ENCODE results near the gene TIGAR.

Gene TIGAR

DNA sequence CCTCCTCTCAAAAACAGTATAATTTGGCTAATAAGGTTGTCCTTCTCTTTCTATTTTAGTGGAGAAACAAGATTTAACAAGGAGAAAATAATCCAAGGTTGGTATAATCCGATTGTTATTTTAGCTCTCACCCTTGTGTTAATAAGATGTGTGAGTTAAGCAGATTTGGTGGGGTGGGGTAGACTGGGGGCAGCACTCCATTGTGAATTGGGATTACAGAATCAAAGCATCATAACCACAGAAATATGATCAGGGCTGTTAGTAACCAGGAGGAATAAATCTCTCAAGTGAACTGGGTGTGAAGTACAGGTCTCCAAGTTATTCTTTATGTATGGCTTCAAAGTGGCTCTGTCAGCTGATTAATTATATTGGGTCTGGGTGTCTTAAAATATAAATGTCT lies 10.2 kb downstream of the TIGAR start:
- in situ Hi-C loops (cut with MboI; ENCODE audit: low sequenced_read_pairs, unreplicated experiment), result no loop called here
- DNase-seq (ENCODE audit: low spot score), result no peak
- TF ChIP-seq, protein P1, sequence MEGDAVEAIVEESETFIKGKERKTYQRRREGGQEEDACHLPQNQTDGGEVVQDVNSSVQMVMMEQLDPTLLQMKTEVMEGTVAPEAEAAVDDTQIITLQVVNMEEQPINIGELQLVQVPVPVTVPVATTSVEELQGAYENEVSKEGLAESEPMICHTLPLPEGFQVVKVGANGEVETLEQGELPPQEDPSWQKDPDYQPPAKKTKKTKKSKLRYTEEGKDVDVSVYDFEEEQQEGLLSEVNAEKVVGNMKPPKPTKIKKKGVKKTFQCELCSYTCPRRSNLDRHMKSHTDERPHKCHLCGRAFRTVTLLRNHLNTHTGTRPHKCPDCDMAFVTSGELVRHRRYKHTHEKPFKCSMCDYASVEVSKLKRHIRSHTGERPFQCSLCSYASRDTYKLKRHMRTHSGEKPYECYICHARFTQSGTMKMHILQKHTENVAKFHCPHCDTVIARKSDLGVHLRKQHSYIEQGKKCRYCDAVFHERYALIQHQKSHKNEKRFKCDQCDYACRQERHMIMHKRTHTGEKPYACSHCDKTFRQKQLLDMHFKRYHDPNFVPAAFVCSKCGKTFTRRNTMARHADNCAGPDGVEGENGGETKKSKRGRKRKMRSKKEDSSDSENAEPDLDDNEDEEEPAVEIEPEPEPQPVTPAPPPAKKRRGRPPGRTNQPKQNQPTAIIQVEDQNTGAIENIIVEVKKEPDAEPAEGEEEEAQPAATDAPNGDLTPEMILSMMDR (IDR thresholded peaks at IDR 0.05; ENCODE audit: borderline replicate concordance, control extremely low read depth, extremely low read depth, insufficient read depth, missing control alignments), result no peak

GRCh38 chr12:4331842-4332241 lies 10.8 kb downstream of the TIGAR start:
- TF ChIP-seq, protein P1 (IDR thresholded peaks at IDR 0.05; ENCODE audit: borderline replicate concordance, control extremely low read depth, extremely low read depth, insufficient read depth, missing control alignments), result no peak
- in situ Hi-C loops (cut with MboI; ENCODE audit: low sequenced_read_pairs, unreplicated experiment), result no loop called here
- DNase-seq (ENCODE audit: low spot score), result no peak

- no peak for DNase-seq (ENCODE audit: low spot score)
- TF ChIP-seq, protein P1 (IDR thresholded peaks at IDR 0.05; ENCODE audit: borderline replicate concordance, control extremely low read depth, extremely low read depth, insufficient read depth, missing control alignments), result no peak
- in situ Hi-C loops (cut with MboI; ENCODE audit: low sequenced_read_pairs, unreplicated experiment), result no loop called here
Observed at GRCh38 chr12:4346931-4347330, 25.9 kb downstream of the TIGAR start.

- no peak for DNase-seq (ENCODE audit: low spot score)
- TF ChIP-seq, protein P1 (IDR thresholded peaks at IDR 0.05; ENCODE audit: borderline replicate concordance, control extremely low read depth, extremely low read depth, insufficient read depth, missing control alignments), result peak; percentile 19
Observed at GRCh38 chr12:4353785-4354208, 32.8 kb downstream of the TIGAR start.

DNA sequence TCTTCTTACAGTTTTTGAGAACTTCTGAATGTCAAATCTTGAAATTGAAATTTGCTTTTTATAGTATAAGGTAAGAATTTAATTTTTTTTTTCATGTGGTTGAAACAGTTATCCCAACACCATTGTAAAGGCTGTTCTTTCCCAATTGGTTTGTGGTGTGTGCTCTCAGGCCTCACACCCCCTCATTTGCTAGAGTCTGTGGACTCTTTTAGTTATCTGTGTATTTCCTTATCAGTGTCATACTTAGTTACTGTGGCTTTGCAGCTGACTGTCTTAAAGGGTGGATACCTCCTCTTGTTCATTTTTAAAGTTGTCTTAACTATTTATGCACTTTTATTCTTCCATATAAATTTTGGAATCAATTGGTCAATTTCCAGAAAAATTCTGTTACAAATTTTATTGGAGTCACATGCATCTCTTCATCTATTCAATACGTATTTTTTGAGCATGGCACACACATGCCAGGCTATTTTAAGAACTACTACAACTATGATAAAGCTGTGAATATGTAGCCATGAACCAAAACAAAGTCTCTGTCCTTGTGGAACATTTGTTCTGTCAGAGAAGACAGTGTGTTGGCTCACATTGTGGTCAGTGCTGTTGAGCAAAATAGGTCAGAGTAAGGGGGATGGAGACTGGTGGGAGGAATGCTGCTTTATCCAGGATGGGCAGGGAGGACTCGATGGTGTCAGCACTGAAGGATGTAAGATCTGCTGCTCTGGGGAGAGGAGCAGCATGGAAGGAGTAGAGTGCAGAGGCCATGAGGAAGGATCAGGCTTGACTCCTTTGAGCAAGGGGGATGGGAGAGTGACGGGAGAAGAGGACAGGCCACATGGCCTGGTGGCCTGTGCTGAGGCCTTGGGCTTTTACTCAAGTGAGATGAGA lies 34.4 kb downstream of the TIGAR start:
- DNase-seq (ENCODE audit: low spot score), result no peak
- TF ChIP-seq, protein P1 (IDR thresholded peaks at IDR 0.05; ENCODE audit: borderline replicate concordance, control extremely low read depth, extremely low read depth, insufficient read depth, missing control alignments), result no peak
- in situ Hi-C loops (cut with MboI; ENCODE audit: low sequenced_read_pairs, unreplicated experiment), result no loop called here

More at GRCh38 chr12:4353785-4354208, 32.8 kb downstream of the TIGAR start:
- in situ Hi-C loops (cut with MboI; ENCODE audit: low sequenced_read_pairs, unreplicated experiment), result no loop called here

- in situ Hi-C loops (cut with MboI; ENCODE audit: low sequenced_read_pairs, unreplicated experiment), result no loop called here
- peak; percentile 48 for DNase-seq (ENCODE audit: low spot score)
- TF ChIP-seq, protein P1 (IDR thresholded peaks at IDR 0.05; ENCODE audit: borderline replicate concordance, control extremely low read depth, extremely low read depth, insufficient read depth, missing control alignments), result peak; percentile 48
Observed at GRCh38 chr12:4356041-4356327, 35.0 kb downstream of the TIGAR start.

Data from GM13976 (cell line).